Mesendoderm (in vitro differentiated cells): ENCODE measurements around the gene NBPF9.
"Not testable (repeated sequence)": the region's sequence is repeated elsewhere in the genome, so short reads cannot be mapped to it uniquely, and the experiment has no call there.

Source experiments
- DNase-seq: peaks from one replicate; pipeline ENCODE4 v3.0.0; 2013
- H2AK5ac ChIP-seq: 2 replicates; pipeline ENCODE4 v1.6.1; 2013; ENCODE audit warnings: low read length, inconsistent platforms
- H2BK120ac ChIP-seq: 2 replicates; pipeline ENCODE4 v1.6.1; 2013; ENCODE audit warnings: low read depth, mild to moderate bottlenecking, low read length, moderate library complexity, mixed read lengths
- H2BK15ac ChIP-seq: replicated peaks from 2 replicates; pipeline ENCODE4 v1.6.1; 2013; ENCODE audit warnings: low read depth, mild to moderate bottlenecking, moderate library complexity
- H2BK5ac ChIP-seq: 2 replicates; pipeline ENCODE4 v1.6.1; 2013; ENCODE audit warnings: low read length, inconsistent platforms
- H3K18ac ChIP-seq: 2 replicates; pipeline ENCODE4 v1.6.1; 2013; ENCODE audit warnings: mild to moderate bottlenecking, low read length, mixed read lengths
- H3K23ac ChIP-seq: one replicate; pipeline ENCODE4 v1.6.1; 2013; ENCODE audit warnings: low read length
- H3K27ac ChIP-seq: 2 replicates; pipeline ENCODE4 v1.5.1; 2013; ENCODE audit warnings: low read depth, mild to moderate bottlenecking, inconsistent platforms, low read length, moderate library complexity
- H3K27me3 ChIP-seq: 2 replicates; pipeline ENCODE4 v1.6.1; 2013; ENCODE audit warnings: low read length, control low read depth, mild to moderate bottlenecking, inconsistent platforms; ENCODE audit not compliant: insufficient read depth, poor library complexity
- H3K36me3 ChIP-seq: 2 replicates; pipeline ENCODE4 v1.6.1; 2013; ENCODE audit warnings: low read length, inconsistent platforms; ENCODE audit not compliant: control insufficient read depth, insufficient read depth
- H3K4ac ChIP-seq: one replicate; pipeline ENCODE4 v1.6.1; 2013; ENCODE audit warnings: low read depth, mild to moderate bottlenecking, low read length, moderate library complexity
- H3K4me1 ChIP-seq: 2 replicates; pipeline ENCODE4 v1.6.1; 2013; ENCODE audit warnings: low read depth, low read length, inconsistent platforms; ENCODE audit not compliant: control insufficient read depth
- H3K4me2 ChIP-seq: 2 replicates; pipeline ENCODE4 v1.6.1; 2013; ENCODE audit warnings: low read length
- H3K4me3 ChIP-seq: 2 replicates; pipeline ENCODE4 v1.5.1; 2013; ENCODE audit warnings: mild to moderate bottlenecking, low read length
- H3K56ac ChIP-seq: one replicate; pipeline ENCODE4 v1.6.1; 2013; ENCODE audit warnings: low read length
- H3K79me1 ChIP-seq: 2 replicates; pipeline ENCODE4 v1.6.1; 2013; ENCODE audit warnings: low read length, inconsistent platforms
- H3K79me2 ChIP-seq: 2 replicates; pipeline ENCODE4 v1.6.1; 2013; ENCODE audit warnings: mild to moderate bottlenecking, low read length; ENCODE audit not compliant: control insufficient read depth, insufficient read depth
- H3K9ac ChIP-seq: 2 replicates; pipeline ENCODE4 v1.6.1; 2013; ENCODE audit warnings: low read length, inconsistent platforms
- H4K5ac ChIP-seq: one replicate; pipeline ENCODE4 v1.6.1; 2013; ENCODE audit warnings: low read length
- H4K8ac ChIP-seq: one replicate; pipeline ENCODE4 v1.6.1; 2013; ENCODE audit warnings: low read depth, mild to moderate bottlenecking, control low read depth, low read length, moderate library complexity
- WGBS: extraction: QIAGEN DNeasy Blood & Tissue Kit; methylation state at CpG from one replicate; pipeline ENCODE4 v1.1.7; 2013; ENCODE audit warnings: low lambda C conversion rate, missing lambda C conversion rate; ENCODE audit not compliant: insufficient coverage; ENCODE audit errors: extremely low coverage; 5-methylcytosine and 5-hydroxymethylcytosine counted together

Gene NBPF9

DNA sequence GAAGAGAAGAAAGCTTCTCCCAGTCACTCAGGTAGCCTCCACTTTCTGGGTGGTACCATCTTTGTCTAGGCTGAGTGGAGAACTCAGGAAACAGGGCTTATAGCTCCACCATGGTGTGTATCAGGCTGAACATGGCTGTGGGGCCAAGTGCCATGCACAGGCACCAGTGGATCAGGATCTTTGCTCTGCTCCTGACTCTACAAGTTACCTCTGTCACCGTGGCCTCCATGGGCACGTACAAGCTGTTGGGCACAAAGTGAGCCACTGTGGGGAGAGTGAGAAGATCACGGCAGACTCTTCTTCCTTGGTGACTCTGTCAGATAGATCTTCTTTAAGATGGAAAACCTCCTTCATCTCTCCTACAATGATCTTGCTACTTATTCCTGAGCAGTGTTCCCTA lies 93.6 kb downstream of the NBPF9 start:
- no CpG with 5 or more reads among the region's 3 CpGs for whole genome bisulfite sequencing

DNA sequence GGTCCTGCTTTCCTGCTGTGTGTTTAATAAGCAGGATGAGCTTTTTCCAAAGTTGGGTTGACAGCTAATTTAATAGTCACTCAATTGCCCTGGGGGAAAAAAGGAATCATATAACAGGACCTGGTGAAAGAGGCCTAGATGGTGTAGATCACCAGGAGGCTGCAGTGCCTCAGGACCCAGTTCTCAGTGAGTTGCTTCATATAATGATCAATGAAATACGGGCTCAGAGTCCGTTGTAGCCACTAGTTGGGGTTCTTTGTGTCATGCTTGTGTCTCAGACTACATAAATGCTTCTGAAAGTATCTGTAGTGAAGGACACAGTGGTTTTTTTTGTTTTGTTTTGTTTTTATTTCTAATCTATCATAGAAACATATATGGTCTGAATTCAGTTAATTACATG lies 94.6 kb downstream of the NBPF9 start:
- WGBS, result no CpG with 5 or more reads among the region's 2 CpGs
- not testable (repeated sequence) for H3K4me2 ChIP-seq, H4K5ac ChIP-seq, H3K56ac ChIP-seq, H3K4me1 ChIP-seq, H4K8ac ChIP-seq, DNase-seq, H3K23ac ChIP-seq, H2BK120ac ChIP-seq, H2AK5ac ChIP-seq, H3K4ac ChIP-seq, H3K79me2 ChIP-seq, H3K79me1 ChIP-seq, H3K36me3 ChIP-seq, H3K27ac ChIP-seq, H3K27me3 ChIP-seq, H2BK5ac ChIP-seq, H3K18ac ChIP-seq, H2BK15ac ChIP-seq, H3K9ac ChIP-seq, H3K4me3 ChIP-seq

More for the DNA sequence above, 93.6 kb downstream of the NBPF9 start:
- not testable (repeated sequence) for H3K79me1 ChIP-seq, H3K18ac ChIP-seq, H3K4me1 ChIP-seq, H4K8ac ChIP-seq, H2BK120ac ChIP-seq, H3K36me3 ChIP-seq, DNase-seq, H2AK5ac ChIP-seq, H2BK5ac ChIP-seq, H3K4ac ChIP-seq, H3K9ac ChIP-seq, H3K4me3 ChIP-seq, H3K27ac ChIP-seq, H3K56ac ChIP-seq, H4K5ac ChIP-seq, H2BK15ac ChIP-seq, H3K27me3 ChIP-seq, H3K79me2 ChIP-seq, H3K23ac ChIP-seq, H3K4me2 ChIP-seq

DNA sequence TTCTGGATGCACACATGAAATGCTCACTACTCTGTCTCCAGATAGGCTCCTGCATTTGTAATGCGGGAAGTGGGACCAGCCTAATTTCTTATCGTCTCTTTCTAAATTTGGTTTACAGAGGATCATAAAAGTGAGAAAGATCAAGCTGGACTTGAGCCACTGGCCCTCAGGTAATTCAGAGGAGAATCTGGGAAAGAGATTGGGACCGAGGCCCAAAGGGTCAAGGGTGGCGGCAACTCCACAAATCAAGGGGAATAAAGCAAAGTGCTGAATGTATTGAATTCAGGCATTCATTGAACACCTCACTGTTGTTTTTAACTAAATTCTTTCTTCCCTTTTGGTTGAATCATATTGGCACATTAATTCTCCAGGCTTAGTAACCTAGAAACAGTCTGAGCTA lies 95.0 kb downstream of the NBPF9 start:
- H4K5ac ChIP-seq, H3K4me1 ChIP-seq, H3K27me3 ChIP-seq, H3K23ac ChIP-seq, H3K4ac ChIP-seq, H3K4me3 ChIP-seq, H2AK5ac ChIP-seq, H3K27ac ChIP-seq, H3K4me2 ChIP-seq, H2BK120ac ChIP-seq, H3K18ac ChIP-seq, H4K8ac ChIP-seq, DNase-seq, H3K9ac ChIP-seq, H3K56ac ChIP-seq, H3K36me3 ChIP-seq, H2BK5ac ChIP-seq, H2BK15ac ChIP-seq, H3K79me1 ChIP-seq, H3K79me2 ChIP-seq: not testable (repeated sequence)
- WGBS, result no CpG with 5 or more reads among the region's 4 CpGs
